Inferior parietal cortex (tissue), 1 donor: ENCODE data around the gene OAS2.

Source experiments
- DNase-seq: peaks from one replicate; pipeline ENCODE4 v3.0.0-alpha.2; 2016; ENCODE audit errors: extremely low spot score

Gene OAS2

GRCh38 chr12:113057565-113058485, 79.5 kb downstream of the OAS2 start:
- no peak for DNase-seq

DNA sequence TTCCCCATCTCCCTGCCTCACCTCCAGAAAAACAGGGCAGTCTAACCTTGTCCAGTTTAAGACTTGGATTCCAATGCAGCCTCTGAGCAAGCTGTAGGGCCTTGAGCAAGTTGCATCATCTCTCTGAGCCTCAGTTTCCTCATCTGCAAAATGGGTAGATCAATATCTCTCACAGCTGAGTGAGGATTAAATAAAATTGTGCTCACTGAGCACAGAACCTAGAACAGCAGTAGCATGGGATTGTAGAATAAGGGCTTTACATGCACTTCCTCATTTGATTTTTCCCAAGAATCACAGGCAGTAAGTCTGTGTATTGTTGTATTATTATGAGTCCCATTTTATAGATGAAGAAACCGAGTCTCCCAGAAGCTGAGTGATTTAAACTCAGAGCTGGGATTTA, 80.2 kb downstream of the OAS2 start:
- DNase-seq = no peak

DNA sequence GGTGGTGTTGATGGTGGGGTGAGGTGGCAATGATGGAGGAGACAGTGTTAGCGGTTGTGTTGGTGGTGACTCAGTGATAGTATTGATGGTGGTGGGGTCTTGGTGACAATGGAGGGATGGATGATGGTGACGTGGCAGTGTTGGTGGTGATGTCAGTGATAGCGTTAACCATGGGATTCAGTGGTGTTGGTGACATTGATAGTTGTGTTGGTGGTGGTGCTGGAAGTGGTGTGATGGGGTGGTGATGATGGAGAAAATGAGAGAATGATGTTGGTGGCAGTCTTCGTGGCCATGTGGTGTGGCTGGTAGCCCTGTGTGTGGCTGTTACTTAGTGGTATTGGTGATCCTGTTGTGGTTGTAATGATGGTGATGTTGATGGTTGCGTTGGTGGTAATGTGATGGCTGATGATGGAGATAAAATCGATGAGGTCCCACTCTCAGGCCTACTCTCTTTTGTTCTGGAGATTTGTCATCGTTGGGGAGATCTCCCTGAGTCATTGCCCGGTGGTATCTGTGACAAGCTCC, 80.8 kb downstream of the OAS2 start:
- DNase-seq = no peak

DNA sequence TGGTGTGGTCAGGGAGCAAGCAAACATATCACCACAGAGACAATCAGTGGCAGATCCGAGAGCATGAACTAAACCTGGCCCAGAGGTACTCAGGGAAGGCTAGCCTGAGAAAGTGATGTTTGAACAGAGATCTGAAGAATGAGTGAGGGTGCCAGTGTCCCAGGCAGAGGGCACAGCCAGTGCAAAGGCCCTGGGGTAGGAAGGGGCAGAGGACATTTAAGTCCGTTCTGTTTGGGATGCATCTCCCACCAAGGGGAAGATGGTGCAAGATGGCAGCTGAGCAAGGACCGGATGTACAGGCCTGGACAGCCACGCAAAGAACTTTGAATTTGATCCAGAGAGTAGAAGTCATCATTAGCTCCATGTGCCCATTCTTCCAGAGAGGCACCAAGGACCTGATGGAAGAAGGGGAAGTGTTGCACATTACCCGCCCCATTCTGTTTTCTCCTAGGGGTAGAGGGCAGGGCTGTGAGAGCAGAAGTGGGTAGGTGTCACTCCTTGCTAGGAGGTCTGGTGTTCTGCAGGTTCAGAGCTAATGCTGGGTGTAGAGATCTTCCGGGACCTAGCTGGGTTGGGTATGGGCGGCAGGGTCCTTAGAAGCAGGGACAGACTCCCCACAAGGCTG, 82.1 kb downstream of the OAS2 start:
- DNase-seq = no peak

DNA sequence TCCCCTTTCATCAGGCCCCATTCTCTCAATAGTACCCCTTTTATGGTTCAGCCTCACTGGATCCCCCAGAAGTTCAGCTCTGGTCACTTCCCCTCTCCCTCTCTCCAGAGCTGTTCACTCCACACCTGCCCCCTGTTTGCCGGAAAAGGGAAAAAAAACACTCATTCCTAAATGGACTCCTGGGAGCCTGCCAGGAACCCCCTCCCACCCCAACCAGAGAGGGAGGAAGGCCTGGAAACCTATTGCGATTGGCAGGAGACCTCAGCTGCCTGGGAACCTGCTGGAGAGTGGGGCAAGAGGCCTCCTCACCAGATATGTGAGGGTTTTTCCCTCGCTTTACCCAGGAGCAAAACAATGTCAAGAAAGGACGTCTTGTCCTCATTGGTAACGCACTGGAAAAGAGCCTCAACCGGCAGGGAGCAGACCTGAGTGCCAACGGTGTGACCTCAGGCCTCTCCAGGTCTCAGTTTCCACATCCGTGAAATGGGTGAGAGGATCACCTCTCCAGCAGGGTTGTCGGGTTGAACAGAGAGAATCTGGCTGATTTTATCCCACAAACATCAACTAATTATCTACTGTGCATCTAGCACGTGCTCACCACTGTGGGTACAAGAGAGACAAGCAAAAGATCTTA, 82.9 kb downstream of the OAS2 start:
- DNase-seq = no peak
